Kidney (tissue), 14 donors: Measurements from ENCODE around the gene CITED1. TPM values are rescaled to one million over a fixed set of nuclear protein-coding genes. Genes with fewer than 3 reads are reported as not detected.
A peak's percentile ranks its signal among the peaks of the same experiment; 100 is the strongest.

Source experiments
- DNase-seq, 5 donors: peaks; one replicate each; pipeline ENCODE4 v3.0.0-alpha.2; 2013 to 2020
- FAIRE-seq: peaks from 2 replicates; lab custom pipeline; 2012; peaks lifted over from hg19 to GRCh38; lab: Jason Lieb, UNC
- H3K27ac ChIP-seq, 2 donors: one replicate each; pipeline ENCODE4 v1.7.0; 2013; ENCODE audit warnings: low read depth in 2 of 2, low read length in 2 of 2, inconsistent platforms in 1 of 2
- H3K27me3 ChIP-seq: one replicate; pipeline ENCODE4 v1.7.1; 2013; ENCODE audit warnings: low read length, inconsistent platforms; ENCODE audit not compliant: control insufficient read depth, insufficient read depth
- H3K36me3 ChIP-seq, 3 donors: one replicate each; pipeline versions ENCODE4 v1.7.0 to v1.7.1; 2013; ENCODE audit warnings: low read length in 3 of 3, control low read depth in 1 of 3, inconsistent platforms in 1 of 3; ENCODE audit not compliant: insufficient read depth in 3 of 3, control insufficient read depth in 2 of 3
- H3K4me1 ChIP-seq, 3 donors: one replicate each; pipeline versions ENCODE4 v1.7.0 to v1.7.1; 2013; ENCODE audit warnings: low read length in 3 of 3, inconsistent platforms in 1 of 3, low read depth in 1 of 3; ENCODE audit not compliant: control insufficient read depth in 2 of 3, insufficient read depth in 2 of 3
- H3K4me3 ChIP-seq, 3 donors: one replicate each; pipeline versions ENCODE4 v1.7.0 to v1.8.1; 2013; ENCODE audit warnings: low read length in 3 of 3, control low read depth in 1 of 3, inconsistent platforms in 1 of 3
- H3K9ac ChIP-seq, 3 donors: one replicate each; pipeline versions ENCODE4 v1.7.0 to v1.7.1; 2013; ENCODE audit warnings: low read length in 3 of 3, control low read depth in 1 of 3, inconsistent platforms in 1 of 3
- H3K9me3 ChIP-seq, 3 donors: one replicate each; pipeline versions ENCODE4 v1.7.0 to v1.7.1; 2013; ENCODE audit warnings: low read length in 3 of 3, control low read depth in 1 of 3, inconsistent platforms in 1 of 3; ENCODE audit not compliant: control insufficient read depth in 2 of 3, insufficient read depth in 1 of 3
- intact Hi-C: fragments of 100-400 bp; cut with DNase I; formaldehyde crosslinking; loops from one replicate; pipeline ENCODE4 v1.11.1; 2022
- polyA plus RNA-seq: library from polyadenylated mRNA; stranded (reverse); fragments of 350-450 nt; fragmentation: Illumina TruSeq; extraction: RNeasy Lipid Tissue Mini Kit (QIAGEN cat#74804); gene quantifications from one replicate; pipeline ENCODE4 v1.2.3, GENCODE V29; 2014; ENCODE audit warnings: low read depth, low replicate concordance; ENCODE audit not compliant: insufficient read depth
- total RNA-seq: library from RNA; stranded (reverse); fragmentation: NEBNext Ultra II Directional; extraction: Animal tissue kit (Norgen Biotek cat#: 25700); gene quantifications from one replicate; pipeline ENCODE4 v1.2.1, GENCODE V29; 2021
- TF ChIP-seq, protein P1 (sequence below): IDR thresholded peaks from 3 replicates; pipeline ENCODE4 v1.5.1; 2012; ENCODE audit warnings: mild to moderate bottlenecking, moderate library complexity, borderline replicate concordance; ENCODE audit not compliant: insufficient read depth; ENCODE audit errors: extremely low read depth
- donor health status: control.
- donor health status: control.
- donor health status: control.
- donor health status: control.
- donor health status: control.
- donor health status: DM: yes; HTN: yes; CAD: no.
- donor health status: Normal renal cell carcinoma (clear cell type).

Gene CITED1
- total and polyA plus RNA-seq, 2 donors from 2014 or later, result 1.5 to 3.8 TPM

GRCh38 chrX:72255445-72255844 is 50.3 kb downstream of the CITED1 start:
- intact Hi-C loops, result no loop called here
- peaks cover 5% of the 10 kb centered on the region for H3K27me3 ChIP-seq
- no peaks in the 10 kb centered on the region for H3K36me3 ChIP-seq
- H3K27ac ChIP-seq, result no peak overlapping the region
- FAIRE-seq (no peak), DNase-seq (peak in 4 of 5 donors; percentile 53 to 68 (median 66))
- H3K4me3 ChIP-seq, result no peak overlapping the region
- no peak overlapping the region for H3K9ac ChIP-seq
- H3K9me3 ChIP-seq, result no peaks in the 10 kb centered on the region
- no peaks in the 10 kb centered on the region for H3K4me1 ChIP-seq
- TF ChIP-seq, protein P1, sequence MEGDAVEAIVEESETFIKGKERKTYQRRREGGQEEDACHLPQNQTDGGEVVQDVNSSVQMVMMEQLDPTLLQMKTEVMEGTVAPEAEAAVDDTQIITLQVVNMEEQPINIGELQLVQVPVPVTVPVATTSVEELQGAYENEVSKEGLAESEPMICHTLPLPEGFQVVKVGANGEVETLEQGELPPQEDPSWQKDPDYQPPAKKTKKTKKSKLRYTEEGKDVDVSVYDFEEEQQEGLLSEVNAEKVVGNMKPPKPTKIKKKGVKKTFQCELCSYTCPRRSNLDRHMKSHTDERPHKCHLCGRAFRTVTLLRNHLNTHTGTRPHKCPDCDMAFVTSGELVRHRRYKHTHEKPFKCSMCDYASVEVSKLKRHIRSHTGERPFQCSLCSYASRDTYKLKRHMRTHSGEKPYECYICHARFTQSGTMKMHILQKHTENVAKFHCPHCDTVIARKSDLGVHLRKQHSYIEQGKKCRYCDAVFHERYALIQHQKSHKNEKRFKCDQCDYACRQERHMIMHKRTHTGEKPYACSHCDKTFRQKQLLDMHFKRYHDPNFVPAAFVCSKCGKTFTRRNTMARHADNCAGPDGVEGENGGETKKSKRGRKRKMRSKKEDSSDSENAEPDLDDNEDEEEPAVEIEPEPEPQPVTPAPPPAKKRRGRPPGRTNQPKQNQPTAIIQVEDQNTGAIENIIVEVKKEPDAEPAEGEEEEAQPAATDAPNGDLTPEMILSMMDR, result no peak

DNA sequence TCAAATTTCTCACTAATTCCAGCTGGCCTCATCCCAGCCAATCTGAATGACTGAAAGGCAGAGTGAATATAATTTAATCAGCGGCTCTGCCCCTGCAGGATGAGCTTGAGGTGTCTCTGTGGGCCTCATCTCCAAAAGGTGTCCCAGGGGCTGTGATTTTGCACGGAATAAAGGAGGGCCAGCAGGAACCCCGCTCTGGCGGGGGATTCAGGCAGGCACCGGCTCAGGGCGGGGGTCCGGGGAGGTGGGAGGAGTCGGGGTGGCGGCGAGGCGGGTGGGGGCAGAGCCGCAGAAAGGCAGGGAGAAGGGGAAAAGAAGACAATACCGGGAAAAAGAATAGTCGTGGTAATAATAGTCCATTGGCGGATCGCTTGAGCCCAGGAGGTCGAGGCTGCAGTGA is 50.9 kb downstream of the CITED1 start:
- Histone ChIP-seq H3K4me3 (no peak overlapping the region), H3K36me3 (no peaks in the 10 kb centered on the region), H3K27ac (no peak overlapping the region), H3K9me3 (no peaks in the 10 kb centered on the region), H3K4me1 (no peaks in the 10 kb centered on the region), H3K27me3 (peaks cover 5% of the 10 kb centered on the region), H3K9ac (no peak overlapping the region)
- FAIRE-seq, result no peak
- TF ChIP-seq, protein P1, result no peak
- DNase-seq, result no peak
- intact Hi-C loops, result no loop called here

GRCh38 chrX:72253686-72254085 is 52.0 kb downstream of the CITED1 start:
- TF ChIP-seq, protein P1, result no peak
- Histone ChIP-seq H3K4me3 (no peak overlapping the region), H3K27me3 (peaks cover 5% of the 10 kb centered on the region), H3K36me3 (no peaks in the 10 kb centered on the region), H3K9me3 (no peaks in the 10 kb centered on the region), H3K4me1 (no peaks in the 10 kb centered on the region), H3K9ac (no peak overlapping the region), H3K27ac (no peak overlapping the region)
- FAIRE-seq (no peak), DNase-seq (no peak)
- intact Hi-C loops, result no loop called here

Other genes with a start within 250 kb of the CITED1 start
- gene RTL5, start 174.0 kb downstream of the CITED1 start, total RNA-seq, result 6.9 TPM
- gene RTL5, start 174.0 kb downstream of the CITED1 start, polyA plus RNA-seq, result 5.7 TPM
- gene PIN4, start 124.2 kb downstream of the CITED1 start, total RNA-seq, result 11.0 TPM
- gene PIN4, start 124.2 kb downstream of the CITED1 start, polyA plus RNA-seq, result 50.9 TPM
- 0.16 TPM for gene ERCC6L, start 66.9 kb downstream of the CITED1 start, total RNA-seq
- not detected for gene ERCC6L, start 66.9 kb downstream of the CITED1 start, polyA plus RNA-seq
- gene RPS4X, start 28.7 kb downstream of the CITED1 start, total RNA-seq, result 1,027 TPM
- 1,047 TPM for gene RPS4X, start 28.7 kb downstream of the CITED1 start, polyA plus RNA-seq